HG03378 (cell line): ENCODE measurements around the gene MUSTN1.

Experiments used
- ATAC-seq: cut with Tn5 transposase; IDR thresholded peaks from one replicate; pipeline ENCODE4 v1.9.1; 2021; ENCODE audit warnings: mild to moderate bottlenecking, moderate library complexity; ENCODE audit not compliant: unreplicated experiment

MUSTN1 gene

GRCh38 chr3:52809662-52810377, 25.0 kb downstream of the MUSTN1 start:
- ATAC-seq = no peak

DNA sequence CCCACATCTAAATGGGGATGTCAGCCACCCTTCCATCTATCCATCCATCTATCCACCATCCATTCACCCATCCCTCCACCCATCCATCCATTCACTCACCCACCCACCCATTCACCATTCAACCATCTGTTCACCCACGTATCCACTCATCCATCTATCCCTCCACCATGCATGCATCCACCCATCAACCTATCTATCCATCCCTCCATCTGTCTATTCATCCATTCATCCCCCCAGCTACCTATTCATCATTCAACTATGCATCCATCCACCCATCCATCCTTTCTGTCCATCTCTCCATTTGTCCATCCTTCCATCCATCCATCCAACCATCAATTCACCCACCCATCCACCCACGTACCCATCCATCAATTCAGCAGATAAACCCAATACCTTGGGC, 25.7 kb downstream of the MUSTN1 start:
- ATAC-seq = no peak

DNA sequence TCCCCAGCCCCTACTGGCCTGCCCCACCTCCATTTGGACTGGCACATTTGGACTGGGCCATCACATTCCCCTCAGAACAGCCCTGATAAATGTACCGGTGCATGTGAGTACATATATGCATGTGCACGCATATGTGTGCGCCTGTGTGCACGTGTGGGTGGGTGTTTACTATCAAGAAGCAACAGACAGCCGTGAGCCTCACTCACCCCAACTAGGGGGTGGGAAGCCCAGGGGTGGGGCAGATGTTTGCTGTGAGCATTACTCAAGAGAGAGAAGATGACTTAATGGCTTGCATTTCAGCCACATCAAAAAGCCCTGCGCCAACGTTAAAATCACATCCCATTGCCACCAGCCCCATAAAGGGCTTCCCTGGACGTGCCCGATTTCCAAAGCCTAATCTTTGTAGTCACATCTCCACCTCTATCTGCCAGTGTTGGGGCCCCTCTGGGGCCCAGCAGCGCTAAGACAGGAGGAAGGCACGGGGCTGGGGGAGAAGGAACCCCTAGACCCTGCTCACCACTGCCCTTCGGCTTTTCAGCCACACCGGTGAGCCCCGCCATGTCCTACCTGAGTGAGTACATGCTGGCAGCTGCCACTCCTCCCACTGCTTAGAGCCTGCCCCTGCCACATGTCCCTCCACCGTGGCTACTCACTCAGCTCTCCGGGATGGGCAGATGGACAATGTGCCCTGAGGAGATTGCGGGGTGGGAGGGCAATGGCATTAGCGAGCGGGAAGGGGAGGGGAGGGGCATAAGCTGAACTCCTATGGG, 29.4 kb downstream of the MUSTN1 start:
- ATAC-seq = no peak

DNA sequence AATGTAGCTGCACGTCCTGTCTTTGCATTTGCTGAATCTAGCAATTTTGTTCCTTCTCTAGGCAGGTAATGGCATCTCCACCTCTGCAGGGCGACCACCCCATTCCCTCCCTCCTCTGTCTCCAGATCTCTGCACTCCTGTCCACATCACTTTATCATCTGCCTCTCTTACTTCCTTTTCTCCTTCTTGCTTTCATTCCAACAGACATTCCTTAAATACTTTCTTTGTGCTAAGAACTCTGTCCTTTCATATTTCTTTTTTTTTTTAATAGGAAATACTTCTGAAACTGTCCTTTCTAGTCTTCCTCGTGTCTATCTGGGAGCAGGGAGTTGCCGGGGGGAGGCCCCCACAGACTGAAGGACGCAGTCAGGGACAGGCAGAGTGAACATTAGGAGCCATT, 33.0 kb downstream of the MUSTN1 start:
- ATAC-seq = no peak

GRCh38 chr3:52800079-52800478, 34.7 kb downstream of the MUSTN1 start:
- no peak for ATAC-seq

DNA sequence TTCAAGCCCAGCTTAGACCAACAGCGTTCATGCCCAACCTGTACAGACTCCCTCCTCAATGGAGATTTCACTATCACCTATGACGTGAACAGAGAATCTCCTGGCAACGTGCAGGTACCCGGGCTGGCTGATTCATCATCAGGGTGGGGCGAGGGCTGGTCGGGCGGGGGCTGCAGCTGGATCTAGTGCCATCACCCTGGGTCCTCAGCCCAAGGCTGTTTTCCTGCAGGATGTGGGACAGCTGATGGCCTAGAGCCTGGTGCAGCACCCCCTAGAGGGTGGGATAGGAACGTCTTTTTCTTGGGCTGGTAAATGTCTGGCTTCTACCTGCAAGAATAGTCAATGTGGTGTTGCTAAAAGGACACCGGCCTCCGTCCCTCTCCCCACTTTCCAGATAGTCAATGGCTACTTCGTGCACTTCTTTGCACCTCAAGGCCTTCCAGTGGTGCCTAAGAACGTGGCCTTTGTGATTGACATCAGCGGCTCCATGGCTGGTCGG, 35.8 kb downstream of the MUSTN1 start:
- no peak for ATAC-seq

DNA sequence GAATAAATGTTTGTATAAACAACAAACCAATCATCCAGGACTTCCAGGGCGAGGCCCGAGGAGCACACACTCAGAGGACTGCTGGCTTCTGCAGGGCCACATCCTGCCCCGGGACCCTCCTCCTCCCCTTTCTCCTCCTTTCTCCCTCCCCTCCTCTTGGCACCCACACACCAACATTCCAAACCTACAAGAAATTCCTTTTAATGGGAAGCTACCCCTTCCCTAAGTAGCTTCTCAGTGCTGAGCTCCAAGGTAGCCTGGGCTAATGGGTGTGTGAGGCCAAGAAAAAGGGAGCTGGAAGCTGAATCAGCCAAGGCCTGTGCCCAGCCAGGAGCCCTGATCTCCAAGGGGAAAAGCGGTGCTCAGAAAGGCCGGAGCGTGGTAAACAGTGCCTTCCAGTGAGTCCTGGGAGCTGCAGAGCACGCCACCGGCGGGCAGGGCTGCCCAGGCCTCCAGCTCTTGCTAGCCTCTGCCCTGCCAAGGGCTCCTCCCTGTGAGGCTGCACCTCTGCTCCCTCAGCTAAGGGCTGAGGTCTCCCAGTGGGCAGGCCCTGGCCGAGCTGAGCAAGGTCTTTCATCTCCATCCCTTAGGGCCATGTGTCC, 36.3 kb downstream of the MUSTN1 start:
- no peak for ATAC-seq

- ATAC-seq = no peak
Measured at GRCh38 chr3:52796411-52796810, 38.4 kb downstream of the MUSTN1 start.

DNA sequence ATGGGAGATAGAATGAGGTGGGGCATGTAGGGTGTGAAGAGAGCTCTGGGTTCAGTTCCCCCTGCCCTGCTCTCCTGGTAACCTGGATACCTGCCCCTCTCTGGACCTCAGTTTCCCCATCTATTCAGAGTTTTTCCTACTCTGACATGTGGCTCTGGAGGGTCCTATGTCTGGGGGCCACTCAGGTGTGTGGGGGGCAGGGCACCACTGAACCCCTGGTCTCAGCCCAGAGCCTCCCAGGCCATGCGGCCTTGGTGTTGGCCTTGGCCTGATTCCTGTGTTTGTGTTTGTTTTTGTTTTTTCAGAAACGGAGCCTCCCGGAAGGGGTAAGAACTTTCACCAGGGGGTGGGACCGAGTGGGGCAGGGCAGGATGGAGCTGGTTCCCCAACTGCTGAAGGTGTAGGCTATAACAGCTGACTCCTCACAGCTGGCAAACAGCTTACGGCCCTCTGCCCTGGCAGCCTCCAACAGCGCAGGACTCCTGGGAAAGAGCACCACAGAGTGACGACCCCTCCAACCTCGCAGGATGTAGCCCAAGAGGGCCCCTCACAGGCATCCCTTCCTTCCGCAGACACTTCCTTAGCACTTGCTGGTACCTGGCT, 39.4 kb downstream of the MUSTN1 start:
- ATAC-seq = no peak

- ATAC-seq = no peak
Measured at GRCh38 chr3:52794612-52795099, 40.2 kb downstream of the MUSTN1 start, which contains the start of gene ITIH3. ITIH3 (plus strand) TSS chr3:52794796; CDS start chr3:52794804, 8 bp downstream.

DNA sequence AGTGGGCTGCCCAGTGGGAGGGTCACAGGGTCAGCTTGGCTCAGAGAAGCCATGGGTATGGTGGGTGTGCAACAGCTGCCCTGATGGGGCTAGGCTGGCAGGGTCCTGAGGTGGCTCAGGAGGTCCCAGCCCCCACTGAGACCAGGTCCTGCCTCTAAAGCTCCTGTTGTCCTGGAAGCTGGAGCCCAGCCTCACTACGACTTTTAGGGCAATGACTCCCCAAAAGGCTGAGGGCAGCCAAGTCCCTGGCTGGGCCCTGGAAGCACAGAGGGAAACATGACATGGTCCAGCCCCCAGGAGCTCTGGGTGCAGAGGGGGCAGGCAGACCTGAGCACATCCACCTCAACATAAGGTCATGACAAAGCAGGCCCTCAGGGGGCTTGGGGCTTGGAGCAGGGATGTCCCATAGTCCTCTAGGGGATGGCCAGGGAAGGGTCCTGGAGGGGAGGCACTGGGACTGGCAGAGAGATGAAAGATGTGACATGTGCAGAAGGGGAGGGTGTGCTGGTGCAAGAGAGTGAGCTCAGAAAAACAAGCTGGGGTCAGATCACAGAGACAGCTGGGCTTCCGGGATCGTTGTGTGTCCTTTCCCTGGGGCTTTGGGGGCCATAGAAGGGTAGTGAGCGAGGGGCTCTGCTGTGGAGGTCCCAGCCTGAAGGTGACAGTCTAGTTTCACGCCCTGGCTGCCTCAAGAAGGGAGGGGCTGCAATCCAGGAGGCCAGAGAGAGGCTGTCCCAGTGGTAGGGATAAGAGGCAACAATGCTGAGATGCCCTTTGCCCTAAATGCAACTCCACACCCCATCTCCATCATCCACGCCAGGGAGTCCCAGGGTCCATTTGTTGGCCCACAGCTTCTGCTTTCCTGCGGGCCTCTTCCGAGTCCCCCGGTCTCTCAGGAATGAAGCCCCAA, 40.9 kb downstream of the MUSTN1 start:
- ATAC-seq = no peak

DNA sequence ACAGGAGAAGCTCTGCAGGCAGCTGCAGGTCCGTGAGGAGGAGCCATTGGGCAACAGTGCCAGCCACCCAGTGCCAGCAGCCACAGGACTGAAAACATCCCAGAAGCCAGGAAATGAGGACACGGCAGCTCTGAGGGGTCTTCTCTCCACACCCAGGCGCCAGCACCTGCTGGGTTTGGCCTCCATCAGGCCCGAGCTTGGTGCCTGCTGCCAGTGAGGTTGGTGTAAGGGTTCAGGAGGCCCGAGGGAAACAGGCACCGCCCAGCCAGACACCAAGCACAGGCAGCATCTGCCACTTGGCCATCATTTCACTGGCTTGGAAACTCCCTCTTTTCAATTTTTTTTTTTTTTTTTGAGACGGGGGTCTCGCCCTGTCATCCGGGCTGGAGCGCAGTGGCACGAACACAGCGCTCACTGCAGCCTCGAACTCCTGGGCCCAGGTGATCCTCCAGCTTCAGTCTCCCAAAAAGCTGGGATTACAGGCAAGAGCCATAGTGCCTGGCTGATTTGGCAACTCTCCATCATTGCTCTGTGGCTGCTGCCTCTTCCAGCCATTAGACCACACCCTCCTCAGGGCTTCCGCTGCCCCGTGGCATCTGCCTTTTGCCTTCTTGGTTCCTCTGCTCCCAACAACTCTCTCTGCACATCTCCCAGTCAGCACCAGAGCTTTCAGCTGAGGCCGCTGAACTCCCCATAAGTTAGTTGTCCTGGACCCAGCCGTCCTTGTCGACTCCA, 41.7 kb downstream of the MUSTN1 start:
- no peak for ATAC-seq

DNA sequence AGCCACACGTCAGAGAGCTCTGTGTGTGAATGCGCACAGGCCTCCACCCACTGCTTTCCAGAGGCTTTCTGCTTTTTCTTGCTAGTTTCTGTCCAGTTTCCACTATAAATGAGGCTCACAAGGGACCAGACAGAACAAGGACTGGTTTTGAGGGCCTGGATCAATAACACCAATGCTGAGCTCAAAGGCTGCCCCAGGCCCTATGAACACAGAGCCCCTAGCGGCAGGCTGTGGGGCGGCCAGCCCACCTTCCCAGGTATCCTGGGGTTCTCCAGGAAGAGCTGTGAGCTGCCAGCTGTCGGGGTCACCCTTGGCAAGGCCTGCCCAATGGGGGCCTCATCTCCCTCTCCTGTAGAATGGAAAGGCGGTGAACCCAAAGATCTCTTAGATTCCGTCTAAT, 42.4 kb downstream of the MUSTN1 start:
- ATAC-seq = no peak

GRCh38 chr3:52791928-52792327, 42.9 kb downstream of the MUSTN1 start:
- ATAC-seq = no peak

- no peak for ATAC-seq
Measured at GRCh38 chr3:52791366-52791765, 43.5 kb downstream of the MUSTN1 start.

GRCh38 chr3:52790741-52791140, 44.1 kb downstream of the MUSTN1 start:
- ATAC-seq = no peak

- ATAC-seq = no peak
Measured at GRCh38 chr3:52790337-52790736, 44.5 kb downstream of the MUSTN1 start.

DNA sequence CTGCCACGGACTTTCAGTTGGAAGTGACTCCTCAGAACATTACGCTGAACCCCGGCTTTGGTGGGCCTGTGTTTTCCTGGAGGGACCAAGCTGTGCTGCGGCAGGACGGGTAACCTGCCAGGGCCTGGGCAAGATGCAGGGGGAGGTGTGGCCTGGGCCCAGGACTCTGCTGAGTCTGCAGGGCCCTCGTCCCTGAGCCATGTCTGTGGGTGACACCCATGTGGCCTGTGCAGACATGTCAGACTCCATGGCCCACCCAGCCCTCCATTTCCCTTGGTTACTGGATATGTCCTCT, 45.1 kb downstream of the MUSTN1 start:
- no peak for ATAC-seq

DNA sequence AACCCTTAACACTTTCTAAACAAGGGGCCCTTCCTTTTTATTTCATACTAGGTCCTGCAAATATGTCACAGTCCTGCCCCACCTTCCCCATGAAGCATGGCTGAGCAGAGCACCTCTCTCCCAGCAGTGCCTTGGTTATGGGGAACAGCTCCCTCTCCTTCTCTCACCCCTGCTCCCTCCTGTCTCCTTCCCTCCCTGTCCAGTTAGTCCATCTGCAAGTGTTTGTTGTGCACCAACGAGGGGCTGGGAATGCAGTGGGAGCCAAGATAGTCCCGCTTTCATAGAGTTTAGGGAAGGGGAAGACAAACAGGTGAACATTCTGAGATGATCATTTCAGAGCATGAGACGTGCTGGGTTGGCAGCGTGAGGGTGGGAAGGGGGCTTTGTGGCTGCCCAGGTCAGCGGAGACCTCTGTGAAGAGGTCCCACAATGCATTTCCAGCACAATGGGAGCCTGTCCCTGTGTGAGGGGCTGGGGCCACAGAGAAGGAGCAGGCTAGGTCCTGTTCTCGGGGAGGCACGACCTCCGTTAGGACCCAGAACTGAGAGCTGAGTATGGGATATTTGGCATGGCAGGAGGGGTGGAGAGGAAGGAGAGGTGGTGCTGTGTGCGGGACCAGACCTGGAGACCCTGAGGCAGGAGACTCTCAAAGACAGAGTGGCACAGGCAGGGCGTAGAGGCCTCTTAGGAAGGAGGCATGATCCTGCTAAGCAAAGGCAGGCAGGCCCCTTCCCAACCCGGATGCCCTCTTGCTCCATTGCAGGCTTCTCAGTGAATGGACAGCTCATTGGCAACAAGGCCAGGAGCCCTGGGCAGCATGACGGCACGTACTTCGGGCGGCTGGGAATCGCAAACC, 45.7 kb downstream of the MUSTN1 start:
- no peak for ATAC-seq
